ENCODE data around the gene CHST15. TPM values are rescaled to one million over a fixed set of nuclear protein-coding genes. Genes with fewer than 3 reads are reported as not detected.

Gene CHST15
- polyA plus RNA-seq, 1 experiment = 3.2 TPM

DNA sequence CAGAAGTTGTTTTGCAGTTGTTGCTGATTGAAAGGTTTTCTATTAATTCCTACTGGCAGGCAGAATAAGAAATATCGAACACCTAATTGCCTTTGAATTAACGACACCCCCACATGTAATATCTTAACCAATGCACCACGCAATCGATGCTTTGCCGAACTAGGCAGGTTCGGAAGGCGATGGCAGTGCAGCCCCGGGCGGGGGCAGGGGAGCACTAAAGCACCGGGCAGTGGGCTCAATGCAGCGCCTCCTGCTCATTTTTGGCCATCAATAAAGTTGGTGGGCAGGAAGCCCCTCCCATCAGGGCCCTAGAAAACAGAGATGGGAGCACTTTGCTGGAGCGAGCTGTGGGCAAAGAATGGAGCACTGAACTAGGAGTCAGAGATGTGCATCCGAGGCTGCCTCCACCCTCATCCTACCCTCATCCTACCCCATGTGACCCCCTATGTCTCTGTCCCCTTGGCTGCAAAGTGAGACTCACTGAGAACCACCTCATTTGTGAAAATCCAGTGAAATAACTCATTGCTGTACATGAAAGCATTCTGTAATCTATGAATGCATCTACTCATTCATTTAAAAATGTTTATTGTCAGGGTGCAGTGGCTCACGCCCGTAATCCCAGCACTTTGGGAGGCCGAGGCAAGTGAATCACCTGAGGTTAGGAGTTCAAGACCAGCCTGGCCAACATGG lies 19.6 kb upstream of the CHST15 start:
- Histone ChIP-seq H3K9me3 (ENCODE audit: control insufficient read depth, insufficient read depth, low read length) (no peaks in the 10 kb centered on the region; the same call in 1 of the 2 replicates), H3K27ac (ENCODE audit: low read depth, low read length) (no peak overlapping the region), H3K4me3 (ENCODE audit: low read depth, low read length) (no peak overlapping the region), H3K27me3 (ENCODE audit: control insufficient read depth, insufficient read depth, low read length) (peaks cover 10% of the 10 kb centered on the region)
- CTCF ChIA-PET = no interaction called here
- TF ChIP-seq, protein P1, sequence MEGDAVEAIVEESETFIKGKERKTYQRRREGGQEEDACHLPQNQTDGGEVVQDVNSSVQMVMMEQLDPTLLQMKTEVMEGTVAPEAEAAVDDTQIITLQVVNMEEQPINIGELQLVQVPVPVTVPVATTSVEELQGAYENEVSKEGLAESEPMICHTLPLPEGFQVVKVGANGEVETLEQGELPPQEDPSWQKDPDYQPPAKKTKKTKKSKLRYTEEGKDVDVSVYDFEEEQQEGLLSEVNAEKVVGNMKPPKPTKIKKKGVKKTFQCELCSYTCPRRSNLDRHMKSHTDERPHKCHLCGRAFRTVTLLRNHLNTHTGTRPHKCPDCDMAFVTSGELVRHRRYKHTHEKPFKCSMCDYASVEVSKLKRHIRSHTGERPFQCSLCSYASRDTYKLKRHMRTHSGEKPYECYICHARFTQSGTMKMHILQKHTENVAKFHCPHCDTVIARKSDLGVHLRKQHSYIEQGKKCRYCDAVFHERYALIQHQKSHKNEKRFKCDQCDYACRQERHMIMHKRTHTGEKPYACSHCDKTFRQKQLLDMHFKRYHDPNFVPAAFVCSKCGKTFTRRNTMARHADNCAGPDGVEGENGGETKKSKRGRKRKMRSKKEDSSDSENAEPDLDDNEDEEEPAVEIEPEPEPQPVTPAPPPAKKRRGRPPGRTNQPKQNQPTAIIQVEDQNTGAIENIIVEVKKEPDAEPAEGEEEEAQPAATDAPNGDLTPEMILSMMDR (IDR thresholded peaks at IDR 0.05; ENCODE audit: low read depth, low read length) = no peak
- no peak for DNase-seq (ENCODE audit: low read depth, low spot score)
- POLR2A ChIA-PET = no interaction called here

DNA sequence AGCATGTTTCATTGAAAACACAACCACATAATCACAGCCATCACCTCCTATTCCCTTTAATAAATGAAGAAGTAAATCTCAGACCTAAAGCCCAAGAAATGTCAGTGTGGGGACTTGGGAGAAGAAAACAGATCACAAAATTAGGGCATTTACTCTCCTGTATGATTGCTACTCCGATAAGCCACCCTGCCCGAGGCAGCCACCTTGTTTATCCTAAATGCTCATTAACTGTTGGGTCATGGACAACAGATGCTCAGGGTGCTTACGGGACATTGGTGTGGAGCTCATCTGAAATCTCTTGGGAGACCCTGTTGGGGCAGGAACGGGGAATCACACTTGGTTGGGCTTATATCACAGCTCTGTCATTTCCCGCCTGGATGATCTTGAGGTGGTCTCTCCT lies 17.5 kb upstream of the CHST15 start:
- Histone ChIP-seq H3K4me3 (ENCODE audit: low read depth, low read length) (no peak overlapping the region), H3K27ac (ENCODE audit: low read depth, low read length) (no peak overlapping the region), H3K9me3 (ENCODE audit: control insufficient read depth, insufficient read depth, low read length) (no peaks in the 10 kb centered on the region; the same call in 1 of the 2 replicates), H3K27me3 (ENCODE audit: control insufficient read depth, insufficient read depth, low read length) (peaks cover 11% of the 10 kb centered on the region)
- POLR2A ChIA-PET = no interaction called here
- CTCF ChIA-PET = no interaction called here
- TF ChIP-seq, protein P1 (IDR thresholded peaks at IDR 0.05; ENCODE audit: low read depth, low read length) = no peak
- DNase-seq (ENCODE audit: low read depth, low spot score) = no peak

DNA sequence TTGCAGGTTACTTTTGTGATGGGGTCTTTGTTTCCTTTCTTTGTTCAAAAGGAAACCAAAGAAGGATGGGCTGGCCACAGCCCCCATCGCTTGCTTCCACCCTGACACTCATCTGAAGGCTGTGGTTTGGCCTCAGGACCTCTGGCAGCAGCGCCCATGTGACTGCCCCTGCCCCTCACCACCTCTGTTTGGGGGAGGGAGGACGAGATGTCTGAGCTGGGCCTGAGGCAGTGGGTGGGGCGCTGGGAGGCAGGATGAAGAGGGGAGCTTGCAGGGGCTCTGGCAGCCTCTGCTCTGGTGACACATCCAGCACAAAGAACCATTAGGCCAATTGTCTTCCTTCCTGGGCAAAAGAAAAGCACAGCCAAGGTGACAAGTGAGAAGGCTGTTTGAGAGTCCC lies 15.9 kb upstream of the CHST15 start:
- Histone ChIP-seq H3K27ac (ENCODE audit: low read depth, low read length) (no peak overlapping the region), H3K27me3 (ENCODE audit: control insufficient read depth, insufficient read depth, low read length) (peaks cover 7% of the 10 kb centered on the region), H3K9me3 (ENCODE audit: control insufficient read depth, insufficient read depth, low read length) (no peaks in the 10 kb centered on the region; the same call in 1 of the 2 replicates), H3K4me3 (ENCODE audit: low read depth, low read length) (no peak overlapping the region)
- ChIA-PET POLR2A (no interaction called here), CTCF (no interaction called here)
- no peak for DNase-seq (ENCODE audit: low read depth, low spot score)
- TF ChIP-seq, protein P1 (IDR thresholded peaks at IDR 0.05; ENCODE audit: low read depth, low read length) = no peak

DNA sequence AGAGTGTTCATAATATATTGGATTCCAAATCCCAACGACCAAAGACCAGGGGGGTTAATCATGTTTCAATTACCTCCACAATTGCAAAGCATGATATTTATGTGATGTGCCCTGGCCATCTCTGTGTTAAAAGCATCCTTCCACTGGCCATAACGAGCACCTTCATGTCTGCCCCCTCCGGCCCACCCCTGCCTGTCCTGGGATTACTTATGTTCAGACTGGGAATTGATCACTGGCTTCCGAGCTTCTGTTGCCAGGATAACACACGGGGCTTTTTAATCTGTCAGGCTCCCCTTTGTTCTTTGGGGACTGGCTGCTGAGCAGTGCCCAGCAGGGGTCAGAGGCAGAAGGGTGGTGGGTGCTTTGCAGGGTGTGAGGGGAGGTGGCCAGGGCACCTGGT lies 13.7 kb upstream of the CHST15 start:
- ChIA-PET CTCF (interaction anchor here (3.4 kb wide), 1 partner anchor 282 kb away, joined by 17 read pairs; no protein-coding TSS in a partner anchor), POLR2A (no interaction called here)
- Histone ChIP-seq H3K9me3 (ENCODE audit: control insufficient read depth, insufficient read depth, low read length) (no peaks in the 10 kb centered on the region; the same call in 1 of the 2 replicates), H3K27me3 (ENCODE audit: control insufficient read depth, insufficient read depth, low read length) (peaks cover 9% of the 10 kb centered on the region), H3K27ac (ENCODE audit: low read depth, low read length) (no peak overlapping the region), H3K4me3 (ENCODE audit: low read depth, low read length) (no peak overlapping the region)
- TF ChIP-seq, protein P1 (IDR thresholded peaks at IDR 0.05; ENCODE audit: low read depth, low read length) = no peak
- DNase-seq (ENCODE audit: low read depth, low spot score) = no peak

DNA sequence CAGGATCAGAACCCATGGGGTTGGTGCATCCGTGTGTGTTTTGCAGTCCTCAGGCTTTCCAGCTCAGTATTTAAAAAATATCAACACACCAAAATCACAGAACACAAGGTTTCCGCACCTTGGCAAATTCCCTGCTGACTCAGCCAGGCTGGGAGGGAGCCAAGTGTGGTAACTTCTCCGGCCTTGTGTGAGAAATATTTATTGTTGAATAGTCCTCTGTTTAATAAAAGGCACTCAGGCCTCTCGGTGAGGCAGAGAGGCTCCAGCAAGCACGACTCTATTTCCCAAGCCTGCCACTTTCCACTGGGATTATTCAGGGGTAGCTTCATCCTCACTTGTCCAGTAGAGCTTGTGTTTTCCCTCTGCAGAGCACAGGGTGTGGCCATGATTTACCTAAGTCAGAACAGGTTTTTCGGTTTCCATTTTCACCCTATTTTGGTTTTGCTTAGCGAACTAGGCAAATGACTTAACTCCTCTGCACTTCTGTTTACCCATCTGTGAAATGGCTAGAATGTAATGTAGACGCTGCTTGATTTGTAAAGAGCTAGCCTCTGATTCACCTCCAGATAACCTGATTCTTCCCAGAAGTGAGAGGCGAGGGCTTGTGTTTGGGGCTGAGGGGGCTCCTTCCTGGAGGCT lies 13.0 kb upstream of the CHST15 start:
- POLR2A ChIA-PET = no interaction called here

More for the DNA sequence above, 13.0 kb upstream of the CHST15 start:
- H3K4me3 ChIP-seq (ENCODE audit: low read depth, low read length) = no peak overlapping the region
- H3K27me3 ChIP-seq (ENCODE audit: control insufficient read depth, insufficient read depth, low read length) = peaks cover 9% of the 10 kb centered on the region
- no peaks in the 10 kb centered on the region; the same call in 1 of the 2 replicates for H3K9me3 ChIP-seq (ENCODE audit: control insufficient read depth, insufficient read depth, low read length)
- TF ChIP-seq, protein P1 (IDR thresholded peaks at IDR 0.05; ENCODE audit: low read depth, low read length) = no peak
- no peak overlapping the region for H3K27ac ChIP-seq (ENCODE audit: low read depth, low read length)
- DNase-seq (ENCODE audit: low read depth, low spot score) = peak; percentile 48
- CTCF ChIA-PET = interaction anchor here (0.7 to 3.4 kb wide), 3 partner anchors 29 to 283 kb away, joined by 3 to 17 read pairs (median 3); no protein-coding TSS in a partner anchor
